GM23248 (cell line): ENCODE results near the gene GDF7. TPM values are rescaled to one million over a fixed set of nuclear protein-coding genes. Genes with fewer than 3 reads are reported as not detected.

Experiments used
- DNase-seq: peaks from one replicate; pipeline ENCODE4 v3.0.0-alpha.2; 2015
- H2AFZ ChIP-seq: fragments of 200-600 bp; sonication (generic); 2 replicates; pipeline ENCODE4 v1.6.1; 2016; ENCODE audit warnings: antibody characterized with exemption
- H3F3A ChIP-seq: fragments of 200-600 bp; sonication (generic); 2 replicates; pipeline ENCODE4 v1.6.1; 2016; ENCODE audit warnings: mild to moderate bottlenecking, antibody characterized with exemption, mixed run types; ENCODE audit not compliant: insufficient read depth
- H3K27ac ChIP-seq: fragments of 200-600 bp; sonication (generic); 2 replicates; pipeline ENCODE4 v1.5.1; 2016; ENCODE audit warnings: mild to moderate bottlenecking
- H3K27me3 ChIP-seq: fragments of 200-600 bp; sonication (generic); replicated peaks from 2 replicates; pipeline ENCODE4 v1.6.1; 2016; ENCODE audit warnings: mild to moderate bottlenecking; ENCODE audit not compliant: insufficient read depth
- H3K36me3 ChIP-seq: fragments of 200-600 bp; sonication (generic); 2 replicates; pipeline ENCODE4 v1.6.1; 2016; ENCODE audit warnings: low read depth, mild to moderate bottlenecking
- H3K4me1 ChIP-seq: fragments of 200-600 bp; sonication (generic); 2 replicates; pipeline ENCODE4 v1.6.1; 2016; ENCODE audit warnings: mild to moderate bottlenecking; ENCODE audit not compliant: insufficient read depth
- H3K4me2 ChIP-seq: fragments of 200-600 bp; sonication (generic); one replicate; pipeline ENCODE4 v1.6.1; 2016; ENCODE audit warnings: mild to moderate bottlenecking; ENCODE audit not compliant: unreplicated experiment
- H3K4me3 ChIP-seq: fragments of 200-600 bp; sonication (generic); 2 replicates; pipeline ENCODE4 v1.5.1; 2016; ENCODE audit warnings: mild to moderate bottlenecking
- H3K79me2 ChIP-seq: fragments of 200-600 bp; sonication (generic); 2 replicates; pipeline ENCODE4 v1.6.1; 2016; ENCODE audit warnings: mild to moderate bottlenecking; ENCODE audit not compliant: insufficient read depth
- H3K9ac ChIP-seq: fragments of 200-600 bp; sonication (generic); 2 replicates; pipeline ENCODE4 v1.6.1; 2016; ENCODE audit warnings: mild to moderate bottlenecking
- H3K9me2 ChIP-seq: fragments of 200-600 bp; sonication (generic); 2 replicates; pipeline ENCODE4 v1.6.1; 2016; ENCODE audit warnings: mixed run types, mild to moderate bottlenecking, moderate library complexity; ENCODE audit not compliant: insufficient read depth
- H3K9me3 ChIP-seq: fragments of 200-600 bp; sonication (generic); one replicate; pipeline ENCODE4 v1.6.1; 2017; ENCODE audit warnings: low read depth
- H4K20me1 ChIP-seq: fragments of 200-600 bp; sonication (generic); 2 replicates; pipeline ENCODE4 v1.6.0; 2016; ENCODE audit not compliant: insufficient read depth
- EZH2 ChIP-seq: fragments of 200-600 bp; sonication (generic); IDR thresholded peaks from 2 replicates; pipeline ENCODE4 v1.6.1; 2018; ENCODE audit warnings: antibody characterized with exemption, mild to moderate bottlenecking; ENCODE audit not compliant: insufficient read depth, poor library complexity, severe bottlenecking
- EZH2phosphoT487 ChIP-seq: fragments of 200-600 bp; sonication (generic); IDR thresholded peaks from 2 replicates; pipeline ENCODE4 v1.6.1; 2018; ENCODE audit warnings: antibody characterized with exemption, moderate library complexity, mild to moderate bottlenecking, low read depth; ENCODE audit not compliant: insufficient read depth
- WGBS, 2 experiments: methylation state at CpG; one replicate each; pipeline ENCODE4 v1.1.6; 2015 to 2017; ENCODE audit warnings: low lambda C conversion rate in 2 of 2, low coverage in 1 of 2; ENCODE audit errors: missing lambda C conversion rate in 2 of 2; 5-methylcytosine and 5-hydroxymethylcytosine counted together
- in situ Hi-C: fragments of 300-500 bp; cut with MboI; formaldehyde crosslinking; loops from 2 replicates; pipeline ENCODE4 v1.15.0; 2020
- polyA plus RNA-seq: library from polyadenylated mRNA; unstranded; fragments of >200 nt; fragmentation: Nextera tagmentation; extraction: Ambion mirVana; gene quantifications from 2 replicates; pipeline ENCODE4 v1.2.1, GENCODE V29; 2016
- total RNA-seq: library from RNA; depleted of rRNA; stranded (reverse); fragments of >200 nt; shearing (Covaris generic); gene quantifications from 2 replicates; pipeline ENCODE4 v1.2.3, GENCODE V29; 2014

GDF7 gene
- total and polyA plus RNA-seq, 2 experiments from 2014 or later: 0.03 TPM; not detected in 1

- H2AFZ ChIP-seq: no peak overlapping the region
- 0 out of 2 replicates have a peak, but pooled peaks cover 4% of the 10 kb centered on the region for H3F3A ChIP-seq
- H3K4me2 ChIP-seq: no peak overlapping the region
- peaks cover 24% of the 10 kb centered on the region for H3K27me3 ChIP-seq
- in situ Hi-C loops: no loop called here
- H3K4me3 ChIP-seq: no peak overlapping the region
- H3K9ac ChIP-seq: no peak overlapping the region
- H3K79me2 ChIP-seq: no peaks in the 10 kb centered on the region
- no peak for DNase-seq
- no peak overlapping the region for H3K27ac ChIP-seq
- WGBS, 2 experiments: 56 to 65% methylated on average over 7 of the region's 7 CpGs
- H3K36me3 ChIP-seq: no peaks in the 10 kb centered on the region
- peaks cover 8% of the 10 kb centered on the region; the same call in 1 of the 2 replicates for H3K4me1 ChIP-seq
- H3K9me2 ChIP-seq: no peaks in the 10 kb centered on the region
- H4K20me1 ChIP-seq: no peaks in the 10 kb centered on the region
- H3K9me3 ChIP-seq: no peaks in the 10 kb centered on the region
- TF ChIP-seq EZH2phosphoT487: no peak
- no peak for TF ChIP-seq EZH2
These were observed 10.4 kb upstream of the GDF7 start for GRCh38 chr2:20656561-20656960.

- Histone ChIP-seq H3K9me3 (no peaks in the 10 kb centered on the region), H3K79me2 (no peaks in the 10 kb centered on the region), H3K4me2 (no peak overlapping the region), H2AFZ (no peak overlapping the region), H3K36me3 (no peaks in the 10 kb centered on the region), H3K4me3 (no peak overlapping the region), H3K4me1 (peaks cover 8% of the 10 kb centered on the region; the same call in 1 of the 2 replicates), H3K27me3 (peaks cover 31% of the 10 kb centered on the region), H4K20me1 (no peaks in the 10 kb centered on the region), H3K9me2 (no peaks in the 10 kb centered on the region), H3K9ac (no peak overlapping the region), H3F3A (0 out of 2 replicates have a peak, but pooled peaks cover 4% of the 10 kb centered on the region), H3K27ac (no peak overlapping the region)
- WGBS, 2 experiments: 82 to 84% methylated on average over 4 of the region's 4 CpGs
- in situ Hi-C loops: no loop called here
- no peak for TF ChIP-seq EZH2
- no peak for TF ChIP-seq EZH2phosphoT487
- no peak for DNase-seq
These were observed 9.3 kb upstream of the GDF7 start for GRCh38 chr2:20657522-20658235.

GRCh38 chr2:20660506-20661420 lies 6.2 kb upstream of the GDF7 start:
- Histone ChIP-seq H3K27me3 (peaks cover 62% of the 10 kb centered on the region), H3K9ac (no peak overlapping the region), H3F3A (0 out of 2 replicates have a peak, but pooled peaks cover 4% of the 10 kb centered on the region), H3K27ac (no peak overlapping the region), H3K9me2 (no peaks in the 10 kb centered on the region), H3K4me1 (peaks cover 8% of the 10 kb centered on the region; the same call in 1 of the 2 replicates), H3K9me3 (no peaks in the 10 kb centered on the region), H3K36me3 (no peaks in the 10 kb centered on the region), H3K4me3 (no peak overlapping the region), H3K4me2 (no peak overlapping the region), H3K79me2 (no peaks in the 10 kb centered on the region), H4K20me1 (no peaks in the 10 kb centered on the region), H2AFZ (peak overlapping the region; percentile 28; the same call in 1 of the 2 replicates)
- TF ChIP-seq EZH2 (no peak), EZH2phosphoT487 (no peak)
- in situ Hi-C loops: loop anchor here (5.0 kb wide), 1 partner anchor 312 kb away; no protein-coding TSS in a partner anchor
- 14 to 22% methylated on average over 8 of the region's 8 CpGs for WGBS, 2 experiments
- DNase-seq: peak; percentile 88

GRCh38 chr2:20661421-20662307 lies 5.3 kb upstream of the GDF7 start:
- Histone ChIP-seq H3F3A (0 out of 2 replicates have a peak, but pooled peaks cover 4% of the 10 kb centered on the region), H3K36me3 (no peaks in the 10 kb centered on the region), H3K9me2 (no peaks in the 10 kb centered on the region), H3K9ac (no peak overlapping the region), H3K9me3 (no peaks in the 10 kb centered on the region), H2AFZ (peak overlapping the region; percentile 28; the same call in 1 of the 2 replicates), H3K79me2 (no peaks in the 10 kb centered on the region), H3K27ac (no peak overlapping the region), H4K20me1 (no peaks in the 10 kb centered on the region), H3K27me3 (peaks cover 70% of the 10 kb centered on the region), H3K4me2 (no peak overlapping the region), H3K4me3 (no peak overlapping the region), H3K4me1 (peaks cover 8% of the 10 kb centered on the region; the same call in 1 of the 2 replicates)
- WGBS, 2 experiments: 23 to 25% methylated on average over 11 of the region's 11 CpGs
- peak; percentile 80 for DNase-seq
- in situ Hi-C loops: loop anchor here (5.0 kb wide), 1 partner anchor 311 kb away; no protein-coding TSS in a partner anchor
- no peak for TF ChIP-seq EZH2
- no peak for TF ChIP-seq EZH2phosphoT487
